PFSK-1 (cell line): ENCODE results near the gene AHCYL1.

ENCODE experiments used
- FOXP2 ChIP-seq: optimal IDR thresholded peaks from 2 replicates; pipeline ENCODE3; 2011; ENCODE audit warnings: borderline replicate concordance, control low read depth, inconsistent platforms; ENCODE audit not compliant: insufficient read depth; ENCODE audit errors: extremely low read length, extremely low read depth
- POLR2AphosphoS5 ChIP-seq: IDR thresholded peaks from 2 replicates; pipeline ENCODE4 v1.6.1; 2012; ENCODE audit warnings: low read depth, mild to moderate bottlenecking, control low read depth, low read length, moderate library complexity
- SIN3A ChIP-seq: IDR thresholded peaks from 2 replicates; pipeline ENCODE4 v1.6.1; 2012; ENCODE audit warnings: mild to moderate bottlenecking, low read length, moderate library complexity, borderline replicate concordance; ENCODE audit not compliant: insufficient read depth
- TAF1 ChIP-seq: IDR thresholded peaks from 2 replicates; pipeline ENCODE4 v1.6.1; 2012; ENCODE audit warnings: low read length, control low read depth, borderline replicate concordance; ENCODE audit not compliant: insufficient read depth
- TF ChIP-seq, protein P1 (sequence below), 2 experiments: IDR thresholded peaks; 2 replicates each; pipeline versions ENCODE4 v1.6.1 to v1.8.0; 2011 to 2012; ENCODE audit warnings: low read depth in 2 of 2, low read length in 2 of 2, control low read depth in 1 of 2, inconsistent platforms in 1 of 2, mild to moderate bottlenecking in 1 of 2, moderate library complexity in 1 of 2; ENCODE audit not compliant: insufficient read depth in 1 of 2

AHCYL1 gene

DNA sequence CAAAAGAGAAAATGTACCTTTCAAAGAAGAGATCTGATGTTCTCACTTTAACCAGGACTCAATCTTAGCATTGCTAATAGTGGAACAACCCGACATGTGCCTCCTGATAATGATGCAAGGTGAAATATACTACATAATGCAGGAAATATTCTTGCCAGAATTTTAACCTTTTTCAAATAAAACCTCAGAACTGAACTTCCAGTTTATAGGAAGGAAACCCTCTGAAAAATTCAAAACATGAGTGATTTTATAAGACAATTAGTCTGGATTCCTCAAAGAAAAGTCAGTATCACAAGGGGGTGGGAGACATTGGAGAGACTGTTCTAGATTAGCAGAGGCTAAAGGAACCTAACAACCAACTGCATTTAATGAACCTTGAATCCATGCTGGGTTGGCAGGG is 18.1 kb downstream of the AHCYL1 start:
- TF ChIP-seq TAF1 (no peak), POLR2AphosphoS5 (no peak), FOXP2 (no peak), SIN3A (no peak)
- TF ChIP-seq, protein P1, sequence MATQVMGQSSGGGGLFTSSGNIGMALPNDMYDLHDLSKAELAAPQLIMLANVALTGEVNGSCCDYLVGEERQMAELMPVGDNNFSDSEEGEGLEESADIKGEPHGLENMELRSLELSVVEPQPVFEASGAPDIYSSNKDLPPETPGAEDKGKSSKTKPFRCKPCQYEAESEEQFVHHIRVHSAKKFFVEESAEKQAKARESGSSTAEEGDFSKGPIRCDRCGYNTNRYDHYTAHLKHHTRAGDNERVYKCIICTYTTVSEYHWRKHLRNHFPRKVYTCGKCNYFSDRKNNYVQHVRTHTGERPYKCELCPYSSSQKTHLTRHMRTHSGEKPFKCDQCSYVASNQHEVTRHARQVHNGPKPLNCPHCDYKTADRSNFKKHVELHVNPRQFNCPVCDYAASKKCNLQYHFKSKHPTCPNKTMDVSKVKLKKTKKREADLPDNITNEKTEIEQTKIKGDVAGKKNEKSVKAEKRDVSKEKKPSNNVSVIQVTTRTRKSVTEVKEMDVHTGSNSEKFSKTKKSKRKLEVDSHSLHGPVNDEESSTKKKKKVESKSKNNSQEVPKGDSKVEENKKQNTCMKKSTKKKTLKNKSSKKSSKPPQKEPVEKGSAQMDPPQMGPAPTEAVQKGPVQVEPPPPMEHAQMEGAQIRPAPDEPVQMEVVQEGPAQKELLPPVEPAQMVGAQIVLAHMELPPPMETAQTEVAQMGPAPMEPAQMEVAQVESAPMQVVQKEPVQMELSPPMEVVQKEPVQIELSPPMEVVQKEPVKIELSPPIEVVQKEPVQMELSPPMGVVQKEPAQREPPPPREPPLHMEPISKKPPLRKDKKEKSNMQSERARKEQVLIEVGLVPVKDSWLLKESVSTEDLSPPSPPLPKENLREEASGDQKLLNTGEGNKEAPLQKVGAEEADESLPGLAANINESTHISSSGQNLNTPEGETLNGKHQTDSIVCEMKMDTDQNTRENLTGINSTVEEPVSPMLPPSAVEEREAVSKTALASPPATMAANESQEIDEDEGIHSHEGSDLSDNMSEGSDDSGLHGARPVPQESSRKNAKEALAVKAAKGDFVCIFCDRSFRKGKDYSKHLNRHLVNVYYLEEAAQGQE (IDR thresholded peaks at IDR 0.05; ENCODE audit: insufficient read depth in 1 of 2, low read depth in 2 of 2, low read length in 2 of 2) = no peak

- no peak for TF ChIP-seq FOXP2
- TF ChIP-seq SIN3A = 0 out of 2 replicates have a peak, but pooled peaks have one; percentile 73
These were observed 19.3 kb downstream of the AHCYL1 start for GRCh38 chr1:110003747-110004428.

DNA sequence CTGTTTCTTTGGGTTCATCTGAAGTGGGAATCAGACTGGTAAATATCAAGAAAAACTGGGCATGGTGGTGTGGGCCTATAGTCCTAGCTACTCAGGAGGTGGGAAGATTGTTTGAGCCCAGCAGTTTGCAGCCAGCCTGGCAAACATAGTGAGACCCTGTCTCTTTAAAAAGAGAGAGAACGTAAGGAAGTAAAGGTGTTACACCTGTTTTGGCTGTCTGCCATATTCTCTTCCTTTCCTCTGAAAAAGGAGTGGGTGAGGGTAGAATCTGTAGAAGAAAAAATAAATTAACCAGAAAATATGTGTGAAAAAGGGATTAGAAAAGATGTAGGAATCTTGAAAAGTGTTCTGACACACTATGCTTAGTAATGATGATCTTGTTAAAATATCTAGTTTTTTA is 20.0 kb downstream of the AHCYL1 start:
- TF ChIP-seq TAF1 = no peak
- no peak for TF ChIP-seq POLR2AphosphoS5
- no peak for TF ChIP-seq FOXP2
- TF ChIP-seq SIN3A = no peak
- TF ChIP-seq, protein P1 (IDR thresholded peaks at IDR 0.05; ENCODE audit: insufficient read depth in 1 of 2, low read depth in 2 of 2, low read length in 2 of 2) = no peak

GRCh38 chr1:110005971-110006370 is 21.4 kb downstream of the AHCYL1 start:
- TF ChIP-seq TAF1 (no peak), FOXP2 (no peak), SIN3A (no peak), POLR2AphosphoS5 (no peak)
- TF ChIP-seq, protein P1 (IDR thresholded peaks at IDR 0.05; ENCODE audit: insufficient read depth in 1 of 2, low read depth in 2 of 2, low read length in 2 of 2) = no peak

- TF ChIP-seq POLR2AphosphoS5 = no peak
- TF ChIP-seq FOXP2 = no peak
These were observed 22.0 kb downstream of the AHCYL1 start for GRCh38 chr1:110006516-110006915.

DNA sequence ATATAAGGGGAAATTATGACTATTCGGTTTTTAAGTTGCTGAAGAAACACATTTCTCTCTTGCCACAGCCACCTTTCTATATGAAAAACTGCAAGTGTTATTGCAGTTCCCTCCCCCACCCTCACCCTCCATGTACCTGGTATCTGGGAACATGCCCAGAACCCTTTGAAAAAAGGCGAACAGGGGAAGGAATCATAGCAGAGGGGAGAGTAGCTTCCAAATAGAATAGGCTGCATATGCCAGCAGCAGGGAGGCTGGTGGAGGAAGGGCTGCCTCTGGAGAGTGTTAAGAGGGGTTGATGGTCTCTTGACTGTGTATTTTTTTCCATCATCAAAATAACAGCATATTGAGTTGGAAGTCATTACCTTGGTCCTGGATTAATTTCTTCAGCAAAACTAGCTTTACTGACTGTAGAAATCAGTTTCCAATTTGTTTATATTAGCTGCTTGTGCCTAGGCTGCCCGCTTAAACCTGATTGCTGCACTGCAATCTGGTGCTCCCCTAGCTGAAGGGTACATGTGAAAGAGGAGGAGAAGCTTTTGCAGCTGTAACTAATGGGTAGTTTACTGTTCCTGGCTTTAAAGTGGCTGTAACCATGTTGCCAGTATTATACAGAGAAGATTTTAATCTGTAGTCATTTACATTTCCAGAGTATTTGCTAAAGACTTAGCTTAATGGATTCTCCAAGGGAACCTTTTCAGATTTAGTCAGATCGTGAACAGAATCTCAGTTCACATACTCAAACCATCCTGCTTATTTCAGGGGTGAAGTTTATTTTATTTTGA is 22.7 kb downstream of the AHCYL1 start:
- no peak for TF ChIP-seq TAF1
- TF ChIP-seq FOXP2 = no peak
- TF ChIP-seq, protein P1 (IDR thresholded peaks at IDR 0.05; ENCODE audit: insufficient read depth in 1 of 2, low read depth in 2 of 2, low read length in 2 of 2) = no peak
- TF ChIP-seq POLR2AphosphoS5 = no peak
- no peak for TF ChIP-seq SIN3A
